NCI-H2171 treated with DMSO at 0.1 percent for 48 hours (cell line): ENCODE results near the gene ZGPAT.
"Not testable (repeated sequence)": the region's sequence is repeated elsewhere in the genome, so short reads cannot be mapped to it uniquely, and the experiment has no call there.

ENCODE experiments used
- DNase-seq: peaks from one replicate; lab custom pipeline; 2025; lab: John Stamatoyannopoulos, UW

ZGPAT gene, protein sequence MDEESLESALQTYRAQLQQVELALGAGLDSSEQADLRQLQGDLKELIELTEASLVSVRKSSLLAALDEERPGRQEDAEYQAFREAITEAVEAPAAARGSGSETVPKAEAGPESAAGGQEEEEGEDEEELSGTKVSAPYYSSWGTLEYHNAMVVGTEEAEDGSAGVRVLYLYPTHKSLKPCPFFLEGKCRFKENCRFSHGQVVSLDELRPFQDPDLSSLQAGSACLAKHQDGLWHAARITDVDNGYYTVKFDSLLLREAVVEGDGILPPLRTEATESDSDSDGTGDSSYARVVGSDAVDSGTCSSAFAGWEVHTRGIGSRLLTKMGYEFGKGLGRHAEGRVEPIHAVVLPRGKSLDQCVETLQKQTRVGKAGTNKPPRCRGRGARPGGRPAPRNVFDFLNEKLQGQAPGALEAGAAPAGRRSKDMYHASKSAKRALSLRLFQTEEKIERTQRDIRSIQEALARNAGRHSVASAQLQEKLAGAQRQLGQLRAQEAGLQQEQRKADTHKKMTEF

GRCh38 chr20:63707558-63708300 is at the start of gene ZGPAT, which contains the start of gene ARFRP1:
Gene ZGPAT, plus strand, starts transcription at chr20:63708039. Its CDS starts 542 bp downstream, at chr20:63708581.
Gene ARFRP1, minus strand, starts transcription at chr20:63707976. Its CDS starts 885 bp downstream, at chr20:63707091.
- DNase-seq = peak; percentile 89

DNA sequence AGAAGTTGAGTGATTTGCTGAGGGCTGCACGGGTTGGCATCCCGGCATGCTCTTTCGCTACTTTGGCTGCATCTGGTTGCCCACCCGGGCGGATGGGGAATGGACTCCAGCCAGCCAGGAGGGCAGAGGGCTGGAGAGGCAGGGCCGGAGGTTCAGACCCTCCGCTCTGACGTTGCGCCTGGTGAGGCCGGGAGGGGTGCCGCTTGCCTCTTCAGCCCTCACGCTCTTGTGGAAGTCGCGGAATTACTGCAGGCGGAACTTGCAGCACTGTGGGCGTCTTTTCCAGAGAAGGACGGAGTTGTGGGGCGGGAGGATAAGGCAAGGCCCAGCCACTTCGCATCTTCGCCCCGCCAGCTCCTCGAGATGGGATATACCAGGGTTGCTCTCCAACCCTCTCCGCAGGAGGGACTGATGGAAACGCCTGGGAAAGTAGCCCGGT is 49.1 kb upstream of the ZGPAT start:
- no peak for DNase-seq

DNA sequence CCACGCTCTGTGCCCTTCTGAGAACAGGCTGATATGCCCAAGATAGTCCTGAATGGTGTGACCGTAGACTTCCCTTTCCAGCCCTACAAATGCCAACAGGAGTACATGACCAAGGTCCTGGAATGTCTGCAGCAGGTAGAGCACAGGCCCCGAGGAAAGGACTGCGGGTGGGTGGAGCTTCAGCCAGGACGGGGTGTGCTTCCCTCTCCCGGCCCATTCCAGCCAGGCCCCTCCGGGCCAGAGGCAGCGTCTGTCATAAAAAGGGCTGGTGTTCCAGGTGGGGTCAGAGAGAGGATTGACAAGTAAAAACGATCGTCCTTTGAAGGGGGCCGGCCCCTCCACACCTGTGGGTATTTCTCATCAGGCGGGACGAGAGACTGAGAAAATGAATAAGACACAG is 48.5 kb upstream of the ZGPAT start:
- no peak for DNase-seq

DNA sequence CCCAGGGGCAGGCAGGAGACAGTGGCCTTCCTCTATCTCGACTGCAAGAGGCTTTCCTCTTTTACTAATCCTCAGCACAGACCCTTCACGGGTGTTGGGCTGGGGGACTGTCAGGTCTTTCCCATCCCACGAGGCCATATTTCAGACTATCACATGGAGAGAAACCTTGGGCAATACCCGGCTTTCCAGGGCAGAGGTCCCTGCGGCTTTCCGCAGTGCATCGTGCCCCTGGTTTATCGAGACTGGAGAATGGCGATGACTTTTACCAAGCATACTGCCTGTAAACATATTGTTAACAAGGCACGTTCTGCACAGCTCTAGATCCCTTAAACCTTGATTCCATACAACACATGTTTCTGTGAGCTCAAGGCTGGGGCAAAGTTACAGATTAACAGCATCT is 47.7 kb upstream of the ZGPAT start:
- DNase-seq = not testable (repeated sequence)

GRCh38 chr20:63660622-63661021 is 47.2 kb upstream of the ZGPAT start:
- DNase-seq = no peak

- DNase-seq = no peak
Observed at GRCh38 chr20:63661108-63661507, 46.7 kb upstream of the ZGPAT start.

DNA sequence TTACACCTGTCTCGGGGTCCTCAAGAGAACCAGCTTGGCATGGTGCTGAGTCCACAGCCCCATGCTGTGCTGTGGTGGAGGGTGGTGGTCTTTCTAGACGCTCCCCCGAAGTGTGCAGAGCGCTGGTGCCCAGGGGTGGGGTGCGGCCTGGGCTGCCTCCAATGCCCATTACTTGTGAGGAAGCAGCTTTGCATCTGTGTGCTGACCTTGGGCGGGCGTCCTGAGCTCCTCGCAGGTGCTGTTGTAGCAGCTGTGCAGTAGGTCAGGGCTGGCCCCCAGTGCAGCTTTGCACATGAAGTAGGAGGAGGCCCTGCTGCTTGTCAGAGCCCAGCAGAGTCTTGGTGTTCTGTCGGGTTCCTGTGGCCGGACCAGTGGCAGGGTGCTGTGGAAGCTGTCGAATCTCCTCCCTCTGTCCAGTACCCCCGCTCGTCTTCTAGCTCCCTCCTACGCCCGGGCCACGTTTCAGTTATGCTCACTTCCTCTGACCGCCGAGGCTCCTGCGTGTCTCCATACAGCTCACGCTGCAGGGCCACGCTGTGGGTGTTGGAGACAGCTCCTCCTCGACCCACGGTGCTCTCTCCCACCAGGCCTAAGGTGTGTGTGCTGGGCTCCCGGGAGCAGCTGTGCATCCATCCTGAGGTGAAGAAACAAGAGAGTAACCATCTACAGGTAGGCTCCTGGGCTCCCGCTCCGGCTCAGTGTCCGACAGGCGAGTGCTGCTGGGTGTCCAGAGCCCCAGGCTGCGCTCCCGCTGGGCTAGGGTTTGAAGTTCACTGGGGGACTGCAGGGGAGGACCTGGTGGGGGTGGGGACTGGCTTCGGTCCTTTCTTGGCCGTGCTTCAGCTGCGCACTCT is 45.7 kb upstream of the ZGPAT start:
- DNase-seq = no peak

DNA sequence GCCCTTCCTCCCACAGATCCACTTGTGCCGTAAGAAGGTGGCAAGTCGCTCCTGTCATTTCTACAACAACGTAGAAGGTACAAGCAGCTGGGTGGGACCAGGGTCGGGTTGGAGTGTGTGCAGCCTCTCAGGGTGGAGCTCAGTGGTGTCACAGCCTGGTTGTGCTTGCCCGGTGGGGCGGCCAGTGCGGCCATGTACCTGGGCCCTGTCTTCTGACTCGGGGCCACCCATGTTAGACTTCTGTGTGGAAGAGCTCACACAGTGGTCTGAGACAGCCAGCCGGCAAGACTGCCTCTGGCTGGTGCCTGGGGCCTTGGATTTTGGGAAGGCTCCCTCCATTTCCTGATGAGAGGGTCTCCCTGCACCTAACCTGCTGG is 45.0 kb upstream of the ZGPAT start:
- no peak for DNase-seq

GRCh38 chr20:63663332-63664066 is 44.3 kb upstream of the ZGPAT start:
- DNase-seq = no peak

- no peak for DNase-seq
Observed at GRCh38 chr20:63664143-63664851, 43.5 kb upstream of the ZGPAT start.

GRCh38 chr20:63664861-63665594 is 42.8 kb upstream of the ZGPAT start:
- DNase-seq = no peak

- no peak for DNase-seq
Observed at GRCh38 chr20:63665708-63666107, 42.1 kb upstream of the ZGPAT start.

GRCh38 chr20:63667858-63668257 is 40.0 kb upstream of the ZGPAT start:
- DNase-seq = no peak

DNA sequence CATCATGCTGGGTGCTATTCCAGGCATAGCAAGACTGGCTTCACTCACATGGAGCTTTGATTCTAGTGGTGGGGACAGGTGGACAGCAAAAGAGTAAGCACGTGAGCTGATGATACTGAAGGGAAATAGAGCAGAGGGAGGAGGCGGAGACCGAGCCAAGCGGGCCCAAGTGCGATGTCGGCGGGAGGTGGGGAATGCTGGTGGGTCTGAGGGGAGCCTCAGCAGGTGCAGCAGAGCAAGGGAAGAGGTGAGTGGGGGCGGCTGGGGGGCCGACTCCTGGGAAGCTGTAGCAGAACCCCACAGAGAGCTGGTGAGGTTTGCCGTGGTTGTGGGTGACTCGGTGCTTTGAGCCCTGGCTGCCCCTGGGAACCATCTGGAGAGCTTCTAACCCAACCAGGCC is 39.5 kb upstream of the ZGPAT start:
- no peak for DNase-seq

DNA sequence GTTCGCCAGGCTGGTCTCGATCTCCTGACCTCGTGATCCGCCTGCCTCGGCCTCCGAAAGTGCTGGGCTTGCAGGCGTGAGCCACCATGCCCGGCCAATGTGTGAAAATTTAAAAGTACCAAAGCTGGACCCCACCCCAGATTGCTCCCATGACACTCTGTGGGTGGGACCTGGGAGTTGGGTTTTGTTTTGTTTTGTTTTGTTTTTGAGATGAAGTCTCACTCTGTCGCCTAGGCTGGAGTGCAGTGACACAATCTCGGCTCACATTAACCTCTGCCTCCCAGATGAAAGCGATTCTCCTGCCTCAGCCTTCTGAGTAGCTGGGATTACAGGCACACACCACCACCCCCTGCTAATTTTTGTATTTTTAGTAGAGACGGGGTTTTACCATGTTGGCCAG is 36.1 kb upstream of the ZGPAT start:
- not testable (repeated sequence) for DNase-seq

- no peak for DNase-seq
Observed at GRCh38 chr20:63672666-63673065, 35.2 kb upstream of the ZGPAT start.

GRCh38 chr20:63673951-63674350 is 33.9 kb upstream of the ZGPAT start:
- DNase-seq = no peak

DNA sequence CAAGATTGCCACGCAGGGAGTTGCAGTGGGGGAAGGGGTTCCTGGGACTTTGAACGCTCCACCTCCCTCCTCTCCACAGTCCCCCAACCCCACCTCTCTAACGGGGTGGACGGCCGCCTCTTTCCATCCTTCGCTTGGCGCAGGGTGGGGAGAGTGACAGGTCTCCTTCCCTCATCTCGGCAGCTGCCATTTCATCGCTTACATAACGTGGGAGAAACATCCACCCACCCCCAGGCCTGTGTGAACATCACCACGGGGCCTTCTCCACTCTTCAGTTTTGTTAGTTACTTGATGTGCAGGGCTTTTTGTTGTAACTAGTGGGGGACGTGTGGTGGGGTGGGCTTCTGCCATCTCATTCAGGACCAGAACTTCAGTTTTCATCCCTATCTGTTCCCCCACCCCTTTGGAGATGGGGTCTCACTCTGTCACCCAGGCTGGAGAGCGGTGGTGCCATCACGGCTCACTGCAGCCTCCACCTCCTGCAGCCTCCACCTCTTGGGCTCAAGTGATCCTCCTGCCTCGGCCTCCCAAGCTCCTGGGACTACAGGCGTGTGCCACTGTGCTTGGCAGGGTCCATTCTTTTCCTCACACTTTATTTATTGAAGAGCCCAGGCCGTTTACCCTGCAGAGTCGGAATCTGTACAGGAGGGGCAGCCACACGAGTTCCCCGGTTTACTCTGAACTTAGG is 32.0 kb upstream of the ZGPAT start:
- DNase-seq = no peak

GRCh38 chr20:63678071-63678470 is 29.8 kb upstream of the ZGPAT start:
- DNase-seq = no peak
